ENCODE results near the gene ITM2C. TPM values are rescaled to one million over a fixed set of nuclear protein-coding genes. Genes with fewer than 3 reads are reported as not detected.

The ITM2C gene
- total RNA-seq, 1 donor from 2014 or later, result 25.0 TPM

DNA sequence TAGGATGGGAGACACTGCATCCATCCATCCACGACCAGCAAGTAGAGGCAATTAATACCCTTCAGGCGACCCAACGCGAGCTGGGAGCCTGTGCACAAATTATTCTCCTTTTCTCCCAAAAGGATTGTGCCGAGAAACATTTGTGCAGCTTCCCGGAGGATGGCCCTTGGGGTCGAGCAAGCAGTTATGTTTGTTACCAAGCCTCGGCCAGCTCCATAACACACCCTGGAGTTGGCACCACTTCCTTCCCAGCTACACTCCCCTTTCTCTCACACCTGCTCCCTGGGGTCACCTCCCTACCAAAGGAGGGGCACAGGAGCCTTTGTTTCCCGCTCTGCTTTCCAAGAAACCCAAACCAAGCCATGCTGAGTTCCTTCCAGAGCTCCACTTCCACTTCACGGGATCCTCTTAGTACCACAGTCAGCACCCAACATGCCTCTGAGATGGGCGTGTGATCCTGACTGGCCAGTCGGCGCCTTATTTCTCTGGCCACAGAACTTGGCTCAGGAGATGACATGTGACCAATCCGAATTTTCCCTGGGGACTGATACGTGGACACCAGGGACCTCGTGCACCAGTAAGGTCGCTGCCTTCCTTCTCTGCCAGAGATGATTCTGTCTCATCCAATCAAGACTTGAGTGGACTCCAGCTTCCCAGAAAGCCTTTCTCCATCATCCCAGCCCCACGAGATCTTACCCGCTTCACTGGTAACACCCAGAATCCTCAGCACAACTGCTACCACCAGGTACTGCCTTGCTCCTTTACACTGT lies 31.8 kb downstream of the ITM2C start:
- Histone ChIP-seq H3K27me3 (peaks cover 6% of the 10 kb centered on the region), H3K36me3 (no peaks in the 10 kb centered on the region), H3K4me1 (no peaks in the 10 kb centered on the region), H3K27ac (no peak overlapping the region), H3K4me3 (no peak overlapping the region), H3K9me3 (no peaks in the 10 kb centered on the region)
- TF ChIP-seq, protein P1, sequence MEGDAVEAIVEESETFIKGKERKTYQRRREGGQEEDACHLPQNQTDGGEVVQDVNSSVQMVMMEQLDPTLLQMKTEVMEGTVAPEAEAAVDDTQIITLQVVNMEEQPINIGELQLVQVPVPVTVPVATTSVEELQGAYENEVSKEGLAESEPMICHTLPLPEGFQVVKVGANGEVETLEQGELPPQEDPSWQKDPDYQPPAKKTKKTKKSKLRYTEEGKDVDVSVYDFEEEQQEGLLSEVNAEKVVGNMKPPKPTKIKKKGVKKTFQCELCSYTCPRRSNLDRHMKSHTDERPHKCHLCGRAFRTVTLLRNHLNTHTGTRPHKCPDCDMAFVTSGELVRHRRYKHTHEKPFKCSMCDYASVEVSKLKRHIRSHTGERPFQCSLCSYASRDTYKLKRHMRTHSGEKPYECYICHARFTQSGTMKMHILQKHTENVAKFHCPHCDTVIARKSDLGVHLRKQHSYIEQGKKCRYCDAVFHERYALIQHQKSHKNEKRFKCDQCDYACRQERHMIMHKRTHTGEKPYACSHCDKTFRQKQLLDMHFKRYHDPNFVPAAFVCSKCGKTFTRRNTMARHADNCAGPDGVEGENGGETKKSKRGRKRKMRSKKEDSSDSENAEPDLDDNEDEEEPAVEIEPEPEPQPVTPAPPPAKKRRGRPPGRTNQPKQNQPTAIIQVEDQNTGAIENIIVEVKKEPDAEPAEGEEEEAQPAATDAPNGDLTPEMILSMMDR (IDR thresholded peaks at IDR 0.05), result no peak
- DNase-seq (no peak), ATAC-seq (no peak)
- intact Hi-C loops (cut with DNase I), result no loop called here

DNA sequence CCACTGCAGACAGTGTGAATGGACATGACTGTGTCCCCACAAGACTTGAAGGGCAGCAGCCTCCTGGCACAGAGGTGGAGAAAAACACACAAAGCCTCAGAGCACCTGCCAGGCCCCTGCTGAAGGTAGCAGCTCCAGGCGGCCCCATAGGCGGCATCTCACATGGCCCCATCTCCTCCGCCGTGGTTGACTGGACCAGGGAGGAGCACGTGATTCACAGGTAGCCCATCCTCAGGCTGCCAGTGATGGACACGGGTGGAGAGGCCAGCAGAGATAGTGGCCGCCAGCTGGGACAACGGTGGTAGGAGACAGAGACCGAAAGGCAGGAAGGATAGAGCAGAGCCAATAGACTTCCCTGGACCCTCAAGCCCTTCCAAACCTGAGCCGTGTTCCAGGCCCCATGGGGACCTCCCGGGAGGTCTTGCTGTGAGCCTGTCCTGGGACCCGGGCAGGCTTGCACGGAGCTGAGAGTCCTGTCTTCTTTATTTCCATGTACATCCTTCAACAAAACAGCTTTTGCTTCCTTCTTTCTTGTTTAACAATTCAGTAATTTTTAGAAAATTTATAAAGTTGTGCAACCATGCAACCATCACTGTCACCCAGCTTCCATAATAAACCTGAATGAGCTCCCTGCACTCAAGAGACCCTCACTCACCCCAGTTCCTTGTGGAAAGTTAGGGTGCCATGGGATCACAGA lies 33.4 kb downstream of the ITM2C start:
- no peak overlapping the region for H3K4me3 ChIP-seq
- DNase-seq, result no peak

DNA sequence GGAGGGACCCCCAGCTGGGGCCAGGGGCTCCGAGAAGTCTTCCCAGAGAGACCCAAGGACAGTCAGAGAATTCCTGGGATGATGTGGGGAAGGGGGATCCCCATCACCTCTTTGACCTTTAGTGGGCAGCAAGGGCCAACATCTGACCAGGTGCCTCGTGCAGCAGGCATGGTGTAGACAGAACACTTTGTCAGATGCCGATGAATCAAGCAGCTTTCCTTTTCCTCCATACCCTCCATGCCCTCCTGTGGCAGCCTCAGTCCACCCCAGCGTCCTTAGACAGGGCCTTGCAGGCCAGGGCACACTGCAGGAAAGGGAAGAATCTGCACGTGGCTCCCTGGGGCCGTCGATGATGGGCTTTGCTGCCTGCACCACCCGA lies 34.0 kb downstream of the ITM2C start:
- no peak for DNase-seq
- H3K4me3 ChIP-seq, result no peak overlapping the region
- no peaks in the 10 kb centered on the region for H3K4me1 ChIP-seq
- H3K27ac ChIP-seq, result no peak overlapping the region
- no peaks in the 10 kb centered on the region for H3K9me3 ChIP-seq
- TF ChIP-seq, protein P1 (IDR thresholded peaks at IDR 0.05), result no peak
- no peak for ATAC-seq
- H3K27me3 ChIP-seq, result no peaks in the 10 kb centered on the region
- no peaks in the 10 kb centered on the region for H3K36me3 ChIP-seq
- intact Hi-C loops (cut with DNase I), result no loop called here

More for the DNA sequence above, 33.4 kb downstream of the ITM2C start:
- Histone ChIP-seq H3K27ac (no peak overlapping the region), H3K9me3 (no peaks in the 10 kb centered on the region), H3K27me3 (peaks cover 4% of the 10 kb centered on the region), H3K36me3 (no peaks in the 10 kb centered on the region), H3K4me1 (no peaks in the 10 kb centered on the region)
- TF ChIP-seq, protein P1 (IDR thresholded peaks at IDR 0.05), result no peak
- intact Hi-C loops (cut with DNase I), result no loop called here
- ATAC-seq, result no peak

GRCh38 chr2:230899287-230899686 lies 34.5 kb downstream of the ITM2C start:
- no peak overlapping the region for H3K27ac ChIP-seq
- intact Hi-C loops (cut with DNase I), result no loop called here
- ATAC-seq (no peak), DNase-seq (no peak)
- H3K36me3 ChIP-seq, result no peaks in the 10 kb centered on the region
- TF ChIP-seq, protein P1 (IDR thresholded peaks at IDR 0.05), result no peak
- H3K4me1 ChIP-seq, result no peaks in the 10 kb centered on the region
- no peak overlapping the region for H3K4me3 ChIP-seq
- no peaks in the 10 kb centered on the region for H3K9me3 ChIP-seq
- H3K27me3 ChIP-seq, result no peaks in the 10 kb centered on the region

- Histone ChIP-seq H3K9me3 (no peaks in the 10 kb centered on the region), H3K27me3 (no peaks in the 10 kb centered on the region), H3K4me3 (no peak overlapping the region), H3K27ac (no peak overlapping the region), H3K36me3 (no peaks in the 10 kb centered on the region), H3K4me1 (no peaks in the 10 kb centered on the region)
- DNase-seq (no peak), ATAC-seq (no peak)
- TF ChIP-seq, protein P1 (IDR thresholded peaks at IDR 0.05), result no peak
- intact Hi-C loops (cut with DNase I), result loop anchor here (10.0 kb wide), 1 partner anchor 85 kb away; no protein-coding TSS in a partner anchor
Measured at GRCh38 chr2:230899786-230900185, 35.0 kb downstream of the ITM2C start.

Measured in upper lobe of right lung (tissue), 1 donor.